ENCODE measurements around the gene PLXDC2. TPM values are rescaled to one million over a fixed set of nuclear protein-coding genes. Genes with fewer than 3 reads are reported as not detected.

PLXDC2 gene
- total RNA-seq, 2 donors from 2014 or later: 19.5 to 26.4 TPM

- H3K36me3 ChIP-seq (ENCODE audit: control insufficient read depth, insufficient read depth, low read length): no peaks in the 10 kb centered on the region
- Mint-ChIP-seq H3K36me3 (ENCODE audit: low read depth) (peaks cover 4% of the 10 kb centered on the region), H3K27me3 (ENCODE audit: insufficient read depth) (no peaks in the 10 kb centered on the region), H3K4me1 (no peaks in the 10 kb centered on the region), H3K4me3 (no peak overlapping the region), H3K9me3 (peaks cover 4% of the 10 kb centered on the region), H3K27ac (no peak overlapping the region)
- no peaks in the 10 kb centered on the region for H3K9me3 ChIP-seq (ENCODE audit: control insufficient read depth, low read length)
- no peak overlapping the region for H3K4me3 ChIP-seq (ENCODE audit: low read length)
- no peak overlapping the region for H3K9ac ChIP-seq (ENCODE audit: extremely low read depth, low read length, poor library complexity, severe bottlenecking)
- H3K27me3 ChIP-seq (ENCODE audit: control insufficient read depth, insufficient read depth, low read length, poor library complexity, severe bottlenecking): no peaks in the 10 kb centered on the region
- no peak overlapping the region for H3K27ac ChIP-seq (ENCODE audit: low read depth, low read length)
- H3K4me1 ChIP-seq (ENCODE audit: control insufficient read depth, insufficient read depth, low read length): no peaks in the 10 kb centered on the region
- TF ChIP-seq, protein P1, sequence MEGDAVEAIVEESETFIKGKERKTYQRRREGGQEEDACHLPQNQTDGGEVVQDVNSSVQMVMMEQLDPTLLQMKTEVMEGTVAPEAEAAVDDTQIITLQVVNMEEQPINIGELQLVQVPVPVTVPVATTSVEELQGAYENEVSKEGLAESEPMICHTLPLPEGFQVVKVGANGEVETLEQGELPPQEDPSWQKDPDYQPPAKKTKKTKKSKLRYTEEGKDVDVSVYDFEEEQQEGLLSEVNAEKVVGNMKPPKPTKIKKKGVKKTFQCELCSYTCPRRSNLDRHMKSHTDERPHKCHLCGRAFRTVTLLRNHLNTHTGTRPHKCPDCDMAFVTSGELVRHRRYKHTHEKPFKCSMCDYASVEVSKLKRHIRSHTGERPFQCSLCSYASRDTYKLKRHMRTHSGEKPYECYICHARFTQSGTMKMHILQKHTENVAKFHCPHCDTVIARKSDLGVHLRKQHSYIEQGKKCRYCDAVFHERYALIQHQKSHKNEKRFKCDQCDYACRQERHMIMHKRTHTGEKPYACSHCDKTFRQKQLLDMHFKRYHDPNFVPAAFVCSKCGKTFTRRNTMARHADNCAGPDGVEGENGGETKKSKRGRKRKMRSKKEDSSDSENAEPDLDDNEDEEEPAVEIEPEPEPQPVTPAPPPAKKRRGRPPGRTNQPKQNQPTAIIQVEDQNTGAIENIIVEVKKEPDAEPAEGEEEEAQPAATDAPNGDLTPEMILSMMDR (conservative IDR thresholded peaks at IDR 0.05): no peak
- DNase-seq: no peak
- WGBS, 2 experiments (ENCODE audit: insufficient coverage in 1 of 2, insufficient read length in 1 of 2): 94 to 100% methylated on average over 1 to 4 of the region's 5 CpGs
Measured at GRCh38 chr10:20094226-20094976, 278.2 kb downstream of the PLXDC2 start.

GRCh38 chr10:20100171-20100570 is 283.9 kb downstream of the PLXDC2 start:
- 83 to 94% methylated on average over 2 of the region's 2 CpGs for WGBS, 2 experiments (ENCODE audit: insufficient coverage in 1 of 2, insufficient read length in 1 of 2)
- Histone ChIP-seq H3K9ac (ENCODE audit: extremely low read depth, low read length, poor library complexity, severe bottlenecking) (no peak overlapping the region), H3K36me3 (ENCODE audit: control insufficient read depth, insufficient read depth, low read length) (no peaks in the 10 kb centered on the region), H3K9me3 (ENCODE audit: control insufficient read depth, low read length) (no peaks in the 10 kb centered on the region), H3K4me3 (ENCODE audit: low read length) (no peak overlapping the region), H3K4me1 (ENCODE audit: control insufficient read depth, insufficient read depth, low read length) (no peaks in the 10 kb centered on the region), H3K27me3 (ENCODE audit: control insufficient read depth, insufficient read depth, low read length, poor library complexity, severe bottlenecking) (no peaks in the 10 kb centered on the region), H3K27ac (ENCODE audit: low read depth, low read length) (no peak overlapping the region)
- TF ChIP-seq, protein P1 (conservative IDR thresholded peaks at IDR 0.05): no peak
- no peaks in the 10 kb centered on the region for H3K4me1 Mint-ChIP-seq
- DNase-seq: no peak
- H3K9me3 Mint-ChIP-seq: no peaks in the 10 kb centered on the region
- no peaks in the 10 kb centered on the region for H3K36me3 Mint-ChIP-seq (ENCODE audit: low read depth)
- H3K27ac Mint-ChIP-seq: peak overlapping the region; percentile 5
- no peaks in the 10 kb centered on the region for H3K27me3 Mint-ChIP-seq (ENCODE audit: insufficient read depth)
- no peak overlapping the region for H3K4me3 Mint-ChIP-seq

GRCh38 chr10:20105236-20105635 is 289.0 kb downstream of the PLXDC2 start:
- Mint-ChIP-seq H3K4me1 (no peaks in the 10 kb centered on the region), H3K9me3 (no peaks in the 10 kb centered on the region), H3K36me3 (ENCODE audit: low read depth) (no peaks in the 10 kb centered on the region), H3K27ac (no peak overlapping the region), H3K4me3 (no peak overlapping the region), H3K27me3 (ENCODE audit: insufficient read depth) (no peaks in the 10 kb centered on the region)
- no peak overlapping the region for H3K4me3 ChIP-seq (ENCODE audit: low read length)
- no peaks in the 10 kb centered on the region for H3K4me1 ChIP-seq (ENCODE audit: control insufficient read depth, insufficient read depth, low read length)
- no peak overlapping the region for H3K9ac ChIP-seq (ENCODE audit: extremely low read depth, low read length, poor library complexity, severe bottlenecking)
- TF ChIP-seq, protein P1 (conservative IDR thresholded peaks at IDR 0.05): no peak
- no peak overlapping the region for H3K27ac ChIP-seq (ENCODE audit: low read depth, low read length)
- WGBS, 2 experiments (ENCODE audit: insufficient coverage in 1 of 2, insufficient read length in 1 of 2): 82 to 96% methylated on average over 3 of the region's 3 CpGs
- no peaks in the 10 kb centered on the region for H3K36me3 ChIP-seq (ENCODE audit: control insufficient read depth, insufficient read depth, low read length)
- no peaks in the 10 kb centered on the region for H3K27me3 ChIP-seq (ENCODE audit: control insufficient read depth, insufficient read depth, low read length, poor library complexity, severe bottlenecking)
- no peaks in the 10 kb centered on the region for H3K9me3 ChIP-seq (ENCODE audit: control insufficient read depth, low read length)
- DNase-seq: no peak
